HEK293 (cell line): ENCODE results near the gene KRT76.

Experiments
- CTCF ChIA-PET: fragments of 350-600 bp; formaldehyde crosslinking; extraction: SDS; loops from one replicate; lab custom pipeline; 2021; ENCODE audit warnings: antibody characterized with exemption; lab: Yijun Ruan, JAX
- POLR2A ChIA-PET: fragments of 300-600 bp; formaldehyde crosslinking; extraction: SDS; loops from one replicate; lab custom pipeline; 2020; ENCODE audit warnings: antibody characterized with exemption, inconsistent platforms; lab: Yijun Ruan, JAX
- H3K27ac ChIP-seq: fragments of 200-500 bp; sonication (Bioruptor generic); 2 replicates; pipeline ENCODE4 v1.5.1; 2014; ENCODE audit warnings: low read depth, low read length, control low read depth, inconsistent platforms; ENCODE audit errors: extremely low read depth
- H3K36me3 ChIP-seq, 2 experiments: fragments of 200-500 bp in 1 of 2; sonication (Bioruptor generic) in 1 of 2; 1 replicate in 1 of 2; 2 replicates in 1 of 2; pipeline ENCODE4 v1.5.1; 2014 to 2017; ENCODE audit warnings: inconsistent platforms in 2 of 2, low read length in 2 of 2; ENCODE audit not compliant: control insufficient read depth in 2 of 2, insufficient read depth in 1 of 2
- H3K4me1 ChIP-seq: fragments of 200-500 bp; sonication (Bioruptor generic); 2 replicates; pipeline ENCODE4 v1.5.1; 2014; ENCODE audit warnings: mild to moderate bottlenecking, low read length, inconsistent platforms; ENCODE audit not compliant: control insufficient read depth, insufficient read depth
- H3K4me3 ChIP-seq: 2 replicates; pipeline ENCODE4 v1.5.1; 2011; ENCODE audit warnings: low read depth, mild to moderate bottlenecking, control low read depth, low read length, moderate library complexity
- H3K9me3 ChIP-seq: fragments of 200-500 bp; sonication (Bioruptor generic); 2 replicates; pipeline ENCODE4 v1.5.1; 2014; ENCODE audit warnings: low read depth, low read length, inconsistent platforms; ENCODE audit not compliant: control insufficient read depth, insufficient read depth
- GLIS2 ChIP-seq: fragments of 450-650 bp; formaldehyde crosslinking; IDR thresholded peaks from 2 replicates; pipeline ENCODE4 v1.5.1; 2016; ENCODE audit warnings: missing biosample characterization, missing genetic modification characterization
- HOXD13 ChIP-seq: sonication (generic); formaldehyde crosslinking; IDR thresholded peaks from 2 replicates; pipeline ENCODE4 v1.8.0; 2022; ENCODE audit warnings: missing genetic modification reagents, borderline replicate concordance
- KLF1 ChIP-seq: fragments of 450-650 bp; formaldehyde crosslinking; IDR thresholded peaks from 2 replicates; pipeline ENCODE4 v1.5.1; 2016; ENCODE audit warnings: missing biosample characterization, missing genetic modification characterization
- KLF8 ChIP-seq: fragments of 450-650 bp; formaldehyde crosslinking; IDR thresholded peaks from 2 replicates; pipeline ENCODE4 v1.5.1; 2016; ENCODE audit warnings: missing biosample characterization, missing genetic modification characterization
- ZBTB1 ChIP-seq: fragments of 450-650 bp; formaldehyde crosslinking; IDR thresholded peaks from 2 replicates; pipeline ENCODE4 v1.5.1; 2016; ENCODE audit warnings: missing biosample characterization, missing genetic modification characterization
- ZBTB49 ChIP-seq: fragments of 450-650 bp; formaldehyde crosslinking; IDR thresholded peaks from 2 replicates; pipeline ENCODE4 v1.5.1; 2016; ENCODE audit warnings: missing biosample characterization, missing genetic modification characterization, low read depth
- ZFP41 ChIP-seq: fragments of 450-650 bp; formaldehyde crosslinking; IDR thresholded peaks from 2 replicates; pipeline ENCODE4 v1.5.1; 2016; ENCODE audit warnings: missing biosample characterization, missing genetic modification characterization, borderline replicate concordance
- ZNF214 ChIP-seq: fragments of 450-650 bp; formaldehyde crosslinking; IDR thresholded peaks from 2 replicates; pipeline ENCODE4 v1.5.1; 2017; ENCODE audit warnings: missing biosample characterization, mild to moderate bottlenecking, missing genetic modification characterization, borderline replicate concordance
- ZNF23 ChIP-seq: fragments of 450-650 bp; formaldehyde crosslinking; IDR thresholded peaks from 2 replicates; pipeline ENCODE4 v1.5.1; 2016; ENCODE audit warnings: missing biosample characterization, missing genetic modification characterization, borderline replicate concordance
- ZNF292 ChIP-seq: fragments of 450-650 bp; formaldehyde crosslinking; IDR thresholded peaks from 2 replicates; pipeline ENCODE4 v1.5.1; 2016; ENCODE audit warnings: low read depth, missing biosample characterization, missing genetic modification characterization, borderline replicate concordance
- ZNF48 ChIP-seq: fragments of 450-650 bp; formaldehyde crosslinking; IDR thresholded peaks from 2 replicates; pipeline ENCODE4 v1.5.1; 2016; ENCODE audit warnings: missing biosample characterization, missing genetic modification characterization
- ZNF518A ChIP-seq: fragments of 450-650 bp; formaldehyde crosslinking; conservative IDR thresholded peaks from 2 replicates; pipeline ENCODE4 v1.5.1; 2016; ENCODE audit warnings: low read depth, missing biosample characterization, missing genetic modification characterization
- ZNF621 ChIP-seq: fragments of 450-650 bp; formaldehyde crosslinking; IDR thresholded peaks from 2 replicates; pipeline ENCODE4 v1.5.1; 2017; ENCODE audit warnings: missing biosample characterization, missing genetic modification characterization
- ZNF704 ChIP-seq: fragments of 450-650 bp; formaldehyde crosslinking; IDR thresholded peaks from 2 replicates; pipeline ENCODE4 v1.5.1; 2016; ENCODE audit warnings: missing biosample characterization, missing genetic modification characterization
- ZNF837 ChIP-seq: fragments of 450-650 bp; formaldehyde crosslinking; IDR thresholded peaks from 2 replicates; pipeline ENCODE4 v1.5.1; 2016; ENCODE audit warnings: missing biosample characterization, missing genetic modification characterization
- ZSCAN30 ChIP-seq: fragments of 450-650 bp; IDR thresholded peaks from 2 replicates; pipeline ENCODE4 v1.5.1; 2018; ENCODE audit warnings: missing biosample characterization, mild to moderate bottlenecking, missing genetic modification characterization, moderate library complexity

KRT76 gene

GRCh38 chr12:52813203-52813819 lies 36.2 kb upstream of the KRT76 start:
- TF ChIP-seq ZNF704 (no peak), ZBTB49 (tag by site-specific recombination) (no peak)
- ChIA-PET POLR2A (no interaction called here), CTCF (interaction anchor here (0.5 to 1.2 kb wide), 3 partner anchors 11 to 657 kb away, joined by 3 to 4 read pairs (median 4); no protein-coding TSS in a partner anchor)
- Histone ChIP-seq H3K4me3 (no peak overlapping the region), H3K4me1 (no peaks in the 10 kb centered on the region), H3K27ac (no peak overlapping the region), H3K9me3 (no peaks in the 10 kb centered on the region), H3K36me3 (no peaks in the 10 kb centered on the region)

- Histone ChIP-seq H3K4me3 (no peak overlapping the region), H3K9me3 (no peaks in the 10 kb centered on the region), H3K36me3 (no peaks in the 10 kb centered on the region), H3K27ac (no peak overlapping the region), H3K4me1 (no peaks in the 10 kb centered on the region)
- TF ChIP-seq KLF1 (tag by site-specific recombination) (no peak), KLF8 (tag by site-specific recombination) (no peak), ZSCAN30 (tag by site-specific recombination) (no peak), ZNF518A (tag by site-specific recombination) (no peak), ZNF214 (tag by site-specific recombination) (no peak), ZFP41 (no peak), ZBTB1 (no peak), ZNF292 (tag by site-specific recombination) (no peak), ZNF23 (tag by site-specific recombination) (no peak), ZNF48 (tag by site-specific recombination) (no peak), ZNF837 (tag by site-specific recombination) (no peak)
- CTCF ChIA-PET, result interaction anchor here (0.5 to 1.2 kb wide), 3 partner anchors 11 to 656 kb away, joined by 3 to 4 read pairs (median 4); no protein-coding TSS in a partner anchor
- POLR2A ChIA-PET, result no interaction called here
Measured at GRCh38 chr12:52812749-52813148, 35.6 kb upstream of the KRT76 start.

GRCh38 chr12:52812073-52812400 lies 34.9 kb upstream of the KRT76 start:
- ChIA-PET POLR2A (no interaction called here), CTCF (interaction anchor here (0.6 kb wide), 1 partner anchor 54 kb away, joined by 3 read pairs; no protein-coding TSS in a partner anchor)
- Histone ChIP-seq H3K9me3 (no peaks in the 10 kb centered on the region), H3K27ac (no peak overlapping the region), H3K36me3 (no peaks in the 10 kb centered on the region), H3K4me1 (no peaks in the 10 kb centered on the region), H3K4me3 (no peak overlapping the region)
- TF ChIP-seq HOXD13 (CRISPR knock-in tag) (no peak), GLIS2 (tag by site-specific recombination) (no peak), KLF1 (tag by site-specific recombination) (no peak), ZNF23 (tag by site-specific recombination) (no peak), ZNF621 (tag by site-specific recombination) (no peak)
